Esophagus squamous epithelium (tissue), 5 donors: ENCODE data around the gene SEMA5A. TPM values are rescaled to one million over a fixed set of nuclear protein-coding genes. Genes with fewer than 3 reads are reported as not detected.

Experiments used
- DNase-seq: peaks from one replicate; lab custom pipeline; 2025; lab: John Stamatoyannopoulos, UW
- H3K27ac ChIP-seq, 4 donors: fragments of 200-600 bp; sonication (generic); one replicate each; pipeline ENCODE4 v1.5.1; 2016 to 2019; ENCODE audit warnings: mild to moderate bottlenecking in 1 of 4
- H3K27me3 ChIP-seq, 4 donors: fragments of 200-600 bp; sonication (generic); 1 replicate in 3 of 4; 2 replicates in 1 of 4; pipeline versions ENCODE4 v1.5.1 to v1.6.0; 2017 to 2021; ENCODE audit warnings: antibody characterized with exemption in 1 of 4
- H3K36me3 ChIP-seq, 3 donors: fragments of 200-600 bp; sonication (generic); one replicate each; pipeline ENCODE4 v1.5.1; 2016 to 2019
- H3K4me1 ChIP-seq, 3 donors: fragments of 200-600 bp; sonication (generic); one replicate each; pipeline ENCODE4 v1.5.1; 2017 to 2019
- H3K4me3 ChIP-seq, 4 donors: fragments of 200-600 bp; sonication (generic); 1 replicate in 3 of 4; 2 replicates in 1 of 4; pipeline ENCODE4 v1.5.1; 2016 to 2019; ENCODE audit warnings: mild to moderate bottlenecking in 2 of 4, moderate library complexity in 1 of 4
- H3K9me3 ChIP-seq, 3 donors: fragments of 200-600 bp; sonication (generic); one replicate each; pipeline ENCODE4 v1.5.1; 2016 to 2019
- POLR2A ChIP-seq, 4 donors: fragments of 450-650 bp; IDR thresholded peaks; one replicate each; pipeline ENCODE4 v1.6.1; 2017; ENCODE audit warnings: antibody characterized with exemption in 4 of 4, mild to moderate bottlenecking in 4 of 4, moderate library complexity in 3 of 4
- WGBS, 2 donors: methylation state at CpG; one replicate each; pipeline ENCODE4 v1.1.5; 2018; 5-methylcytosine and 5-hydroxymethylcytosine counted together
- intact Hi-C: fragments of 100-400 bp; cut with DNase I; formaldehyde crosslinking; loops from one replicate; pipeline ENCODE4 v1.15.0; 2022
- total RNA-seq, 4 donors: library from RNA; depleted of rRNA; stranded (reverse); fragments of >200 nt; gene quantifications; one replicate each; pipeline ENCODE4 v1.1.0, GENCODE V29; 2016
- TF ChIP-seq, protein P1 (sequence below), 6 experiments: fragments of 450-650 bp in 4 of 6; fragments of 200-600 bp in 2 of 6; sonication (generic) in 2 of 6; IDR thresholded peaks; one replicate each; pipeline ENCODE4 v1.5.1; 2016 to 2019; ENCODE audit warnings: antibody characterized with exemption in 6 of 6, mild to moderate bottlenecking in 4 of 6, moderate library complexity in 4 of 6
- donor health status: DM: yes; HTN: yes; CAD: no.

SEMA5A gene
- total RNA-seq, 4 donors from 2014 or later = 3.9 to 9.4 (median 8.4) TPM

DNA sequence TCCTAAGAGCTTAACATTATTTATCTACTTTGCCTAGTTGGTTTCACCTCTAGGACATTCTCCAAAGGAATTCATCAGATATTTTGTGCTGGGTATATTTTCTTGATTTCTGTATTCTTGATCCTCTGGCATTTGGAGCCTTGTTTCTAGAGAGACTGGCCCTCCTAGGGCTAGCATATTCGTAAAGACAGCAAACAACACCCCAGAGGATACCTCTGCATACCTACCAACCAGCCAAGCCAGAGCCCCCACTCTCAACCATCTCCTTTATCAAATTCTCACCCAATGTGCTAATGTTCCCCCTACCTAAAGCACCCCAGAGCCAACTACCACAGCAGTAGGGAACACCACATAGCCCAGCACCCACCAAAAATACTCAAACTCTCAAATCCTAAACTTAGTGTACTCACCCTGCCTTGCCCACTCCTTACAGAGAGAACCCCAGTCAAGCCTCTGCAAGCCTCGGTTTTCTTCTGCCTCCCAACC is 149.5 kb downstream of the SEMA5A start:
- intact Hi-C loops = no loop called here
- DNase-seq = no peak
- 55 to 66% methylated on average over 2 of the region's 2 CpGs for WGBS, 2 donors
- Histone ChIP-seq H3K36me3 (no peaks in the 10 kb centered on the region), H3K9me3 (no peaks in the 10 kb centered on the region), H3K4me3 (no peak overlapping the region), H3K4me1 (no peaks in the 10 kb centered on the region), H3K27me3 (no peaks in the 10 kb centered on the region), H3K27ac (no peak overlapping the region)
- TF ChIP-seq POLR2A (IDR thresholded peaks at IDR 0.05) = no peak
- TF ChIP-seq, protein P1, sequence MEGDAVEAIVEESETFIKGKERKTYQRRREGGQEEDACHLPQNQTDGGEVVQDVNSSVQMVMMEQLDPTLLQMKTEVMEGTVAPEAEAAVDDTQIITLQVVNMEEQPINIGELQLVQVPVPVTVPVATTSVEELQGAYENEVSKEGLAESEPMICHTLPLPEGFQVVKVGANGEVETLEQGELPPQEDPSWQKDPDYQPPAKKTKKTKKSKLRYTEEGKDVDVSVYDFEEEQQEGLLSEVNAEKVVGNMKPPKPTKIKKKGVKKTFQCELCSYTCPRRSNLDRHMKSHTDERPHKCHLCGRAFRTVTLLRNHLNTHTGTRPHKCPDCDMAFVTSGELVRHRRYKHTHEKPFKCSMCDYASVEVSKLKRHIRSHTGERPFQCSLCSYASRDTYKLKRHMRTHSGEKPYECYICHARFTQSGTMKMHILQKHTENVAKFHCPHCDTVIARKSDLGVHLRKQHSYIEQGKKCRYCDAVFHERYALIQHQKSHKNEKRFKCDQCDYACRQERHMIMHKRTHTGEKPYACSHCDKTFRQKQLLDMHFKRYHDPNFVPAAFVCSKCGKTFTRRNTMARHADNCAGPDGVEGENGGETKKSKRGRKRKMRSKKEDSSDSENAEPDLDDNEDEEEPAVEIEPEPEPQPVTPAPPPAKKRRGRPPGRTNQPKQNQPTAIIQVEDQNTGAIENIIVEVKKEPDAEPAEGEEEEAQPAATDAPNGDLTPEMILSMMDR (IDR thresholded peaks at IDR 0.05) = no peak

DNA sequence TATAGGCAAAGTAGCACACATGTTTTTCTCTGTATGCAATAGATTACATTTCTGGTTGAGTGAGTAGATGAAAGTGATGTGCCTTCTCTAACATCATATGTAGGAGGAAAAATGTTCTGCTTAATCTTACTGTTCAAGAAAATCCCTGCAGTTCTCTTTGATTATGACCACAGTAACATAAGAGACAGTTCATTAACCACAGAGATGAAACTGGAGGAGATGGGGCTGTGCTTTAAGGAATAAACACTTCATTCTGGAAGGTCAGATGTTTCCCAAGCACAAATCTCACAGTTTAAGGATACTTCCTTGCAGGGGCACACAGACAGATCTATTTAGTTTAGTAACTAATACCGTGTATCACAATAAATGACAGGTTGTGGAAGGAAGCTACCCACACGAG is 150.2 kb downstream of the SEMA5A start:
- DNase-seq = no peak
- Histone ChIP-seq H3K4me3 (no peak overlapping the region), H3K9me3 (no peaks in the 10 kb centered on the region), H3K36me3 (no peaks in the 10 kb centered on the region), H3K4me1 (no peaks in the 10 kb centered on the region), H3K27ac (no peak overlapping the region), H3K27me3 (no peaks in the 10 kb centered on the region)
- TF ChIP-seq, protein P1 (IDR thresholded peaks at IDR 0.05) = no peak
- TF ChIP-seq POLR2A (IDR thresholded peaks at IDR 0.05) = no peak
- intact Hi-C loops = no loop called here
- WGBS, 2 donors = 38 to 50% methylated on average over 2 of the region's 2 CpGs

DNA sequence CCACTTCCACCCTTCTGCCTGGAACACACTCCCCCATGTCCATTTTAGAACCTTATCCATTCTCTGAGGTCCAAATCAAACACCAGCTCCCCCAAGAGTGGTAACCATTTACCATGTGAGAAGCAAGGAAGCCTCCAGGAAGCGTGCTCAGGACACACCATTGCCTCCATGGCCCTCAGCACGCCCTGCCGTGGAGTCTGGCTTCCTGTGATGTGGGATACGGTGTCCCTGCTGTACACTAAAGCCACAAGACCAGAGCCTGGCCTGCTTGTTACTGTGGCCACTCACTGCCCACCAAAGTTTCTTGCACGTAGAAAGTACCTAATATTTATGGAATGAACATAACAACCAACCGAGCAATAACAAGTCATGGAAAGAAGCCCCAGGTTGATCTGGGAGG is 151.7 kb downstream of the SEMA5A start:
- whole genome bisulfite sequencing, 2 donors = 84 to 88% methylated on average over 3 of the region's 6 CpGs
- Histone ChIP-seq H3K27ac (no peak overlapping the region), H3K4me3 (no peak overlapping the region), H3K4me1 (no peaks in the 10 kb centered on the region), H3K36me3 (no peaks in the 10 kb centered on the region), H3K9me3 (no peaks in the 10 kb centered on the region), H3K27me3 (no peaks in the 10 kb centered on the region)
- TF ChIP-seq, protein P1 (IDR thresholded peaks at IDR 0.05) = no peak
- TF ChIP-seq POLR2A (IDR thresholded peaks at IDR 0.05) = no peak
- DNase-seq = no peak
- intact Hi-C loops = no loop called here

DNA sequence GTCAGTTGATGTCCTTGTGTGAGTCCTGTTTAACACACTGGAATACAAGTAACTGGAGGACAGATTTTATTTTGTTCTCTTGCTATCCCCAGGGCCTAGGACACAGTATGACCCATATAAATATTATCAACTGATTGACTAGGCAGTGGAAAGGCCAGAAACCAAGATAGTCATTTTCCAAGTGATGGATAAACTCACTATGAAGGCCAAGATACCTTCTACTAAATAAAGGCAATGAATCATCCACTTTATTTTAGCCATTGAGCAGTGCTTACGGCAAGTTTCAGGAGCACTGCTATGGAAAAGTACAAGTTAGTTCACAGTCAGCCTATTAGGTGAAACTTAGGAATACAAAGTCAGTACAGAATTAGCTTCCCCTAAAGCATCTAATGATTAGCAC is 153.2 kb downstream of the SEMA5A start:
- H3K27ac ChIP-seq = no peak overlapping the region
- H3K27me3 ChIP-seq = no peaks in the 10 kb centered on the region
- no peak for DNase-seq
- no peak overlapping the region for H3K4me3 ChIP-seq
- H3K4me1 ChIP-seq = no peaks in the 10 kb centered on the region
- H3K9me3 ChIP-seq = no peaks in the 10 kb centered on the region
- TF ChIP-seq, protein P1 (IDR thresholded peaks at IDR 0.05) = no peak
- no peak for TF ChIP-seq POLR2A (IDR thresholded peaks at IDR 0.05)
- no peaks in the 10 kb centered on the region for H3K36me3 ChIP-seq
- WGBS, 2 donors = 81 to 100% methylated on average over 1 of the region's 1 CpG
- intact Hi-C loops = no loop called here

DNA sequence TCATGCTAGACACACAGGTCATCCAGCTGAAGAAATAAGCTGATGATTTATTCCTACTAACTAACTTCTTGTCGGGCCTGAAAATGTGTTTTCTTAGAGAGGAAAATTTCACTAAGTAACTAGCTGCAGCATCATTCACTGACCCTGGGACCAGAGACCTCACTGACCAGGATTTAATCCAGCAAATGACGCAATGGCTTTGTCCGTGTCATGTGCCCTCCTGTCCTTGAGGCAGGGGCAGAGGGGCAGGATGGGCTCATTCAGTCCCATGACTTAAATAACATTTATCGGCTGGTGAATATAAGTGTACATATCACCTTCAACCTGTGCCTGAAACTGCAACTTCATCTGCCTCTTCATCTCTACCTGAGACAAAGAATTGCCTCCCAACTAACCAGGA is 154.8 kb downstream of the SEMA5A start:
- Histone ChIP-seq H3K9me3 (no peaks in the 10 kb centered on the region), H3K27ac (no peak overlapping the region), H3K4me1 (peaks cover 0 to 7% (median 5%) of the 10 kb centered on the region in 3 donors), H3K27me3 (no peaks in the 10 kb centered on the region), H3K36me3 (no peaks in the 10 kb centered on the region), H3K4me3 (no peak overlapping the region)
- intact Hi-C loops = no loop called here
- no peak for TF ChIP-seq POLR2A (IDR thresholded peaks at IDR 0.05)
- TF ChIP-seq, protein P1 (IDR thresholded peaks at IDR 0.05) = no peak
- WGBS, 2 donors = 98 to 100% methylated on average over 4 of the region's 4 CpGs
- no peak for DNase-seq
